Measurements from ENCODE around the gene SLC18A2. TPM values are rescaled to one million over a fixed set of nuclear protein-coding genes. Genes with fewer than 3 reads are reported as not detected.

Gene SLC18A2
- total and polyA plus RNA-seq, 11 donors, result 0.06 to 0.32 (median 0.16) TPM; not detected in 3

DNA sequence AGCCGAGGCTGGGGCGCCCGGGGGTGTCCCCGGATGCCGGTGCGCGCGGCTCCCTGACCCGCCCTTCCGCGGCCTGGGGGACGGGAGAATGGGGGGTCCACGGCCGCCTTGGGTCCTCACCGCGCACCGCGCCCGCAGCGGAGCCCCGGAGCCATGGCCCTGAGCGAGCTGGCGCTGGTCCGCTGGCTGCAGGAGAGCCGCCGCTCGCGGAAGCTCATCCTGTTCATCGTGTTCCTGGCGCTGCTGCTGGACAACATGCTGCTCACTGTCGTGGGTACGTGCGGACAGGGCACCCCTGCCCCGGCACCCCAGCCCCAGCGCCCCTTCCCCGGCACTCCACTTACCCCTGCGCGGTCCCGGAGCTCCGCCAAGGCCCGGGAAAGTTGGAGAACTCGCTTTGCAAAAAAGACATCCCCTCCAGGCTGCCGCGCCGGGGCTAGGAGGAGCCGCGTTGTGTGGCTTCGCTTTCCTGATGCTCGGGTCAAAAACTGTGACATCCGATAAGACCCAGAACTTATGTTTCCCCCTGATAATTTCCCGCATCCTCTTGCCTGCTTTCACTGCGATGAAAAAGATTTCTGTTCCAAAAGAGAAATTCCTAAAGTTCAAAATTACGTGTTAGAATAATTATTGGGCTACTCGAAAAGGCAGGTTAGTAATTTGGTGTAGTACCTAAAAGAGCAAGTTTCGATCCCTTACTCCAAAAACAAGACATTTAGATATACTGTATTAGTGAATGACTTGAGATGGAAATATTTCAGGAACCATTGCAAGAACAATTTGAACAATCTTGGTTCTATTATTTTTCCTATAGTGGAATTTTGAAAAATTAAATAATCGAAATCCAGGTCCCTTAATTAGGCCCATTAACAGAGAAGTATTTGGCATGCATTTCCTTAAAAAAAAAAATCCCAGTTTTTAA, 888 bp downstream of the SLC18A2 start:
- peaks cover 17 to 88% (median 40%) of the 10 kb centered on the region in 9 donors for H3K27me3 ChIP-seq
- intact Hi-C loops (cut with DNase I), result no loop called here
- TF ChIP-seq, protein P1, sequence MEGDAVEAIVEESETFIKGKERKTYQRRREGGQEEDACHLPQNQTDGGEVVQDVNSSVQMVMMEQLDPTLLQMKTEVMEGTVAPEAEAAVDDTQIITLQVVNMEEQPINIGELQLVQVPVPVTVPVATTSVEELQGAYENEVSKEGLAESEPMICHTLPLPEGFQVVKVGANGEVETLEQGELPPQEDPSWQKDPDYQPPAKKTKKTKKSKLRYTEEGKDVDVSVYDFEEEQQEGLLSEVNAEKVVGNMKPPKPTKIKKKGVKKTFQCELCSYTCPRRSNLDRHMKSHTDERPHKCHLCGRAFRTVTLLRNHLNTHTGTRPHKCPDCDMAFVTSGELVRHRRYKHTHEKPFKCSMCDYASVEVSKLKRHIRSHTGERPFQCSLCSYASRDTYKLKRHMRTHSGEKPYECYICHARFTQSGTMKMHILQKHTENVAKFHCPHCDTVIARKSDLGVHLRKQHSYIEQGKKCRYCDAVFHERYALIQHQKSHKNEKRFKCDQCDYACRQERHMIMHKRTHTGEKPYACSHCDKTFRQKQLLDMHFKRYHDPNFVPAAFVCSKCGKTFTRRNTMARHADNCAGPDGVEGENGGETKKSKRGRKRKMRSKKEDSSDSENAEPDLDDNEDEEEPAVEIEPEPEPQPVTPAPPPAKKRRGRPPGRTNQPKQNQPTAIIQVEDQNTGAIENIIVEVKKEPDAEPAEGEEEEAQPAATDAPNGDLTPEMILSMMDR (IDR thresholded peaks at IDR 0.05), result no peak
- TF ChIP-seq POLR2A (IDR thresholded peaks at IDR 0.05), result no peak
- H3K9me3 ChIP-seq, result no peaks in the 10 kb centered on the region
- H3K27ac ChIP-seq, result no peak overlapping the region
- no peak for DNase-seq
- H3K36me3 ChIP-seq, result no peaks in the 10 kb centered on the region
- ATAC-seq, result peak in 1 of 4 donors; percentile 41
- 5 to 11% (median 6%) methylated on average over 25 to 56 of the region's 56 CpGs for WGBS, 4 donors
- peak overlapping the region in 8 of 12 donors; percentile 4 to 35 (median 16) for H3K4me3 ChIP-seq
- H3K4me1 ChIP-seq, result peaks cover 0 to 15% (median 5%) of the 10 kb centered on the region in 12 donors

DNA sequence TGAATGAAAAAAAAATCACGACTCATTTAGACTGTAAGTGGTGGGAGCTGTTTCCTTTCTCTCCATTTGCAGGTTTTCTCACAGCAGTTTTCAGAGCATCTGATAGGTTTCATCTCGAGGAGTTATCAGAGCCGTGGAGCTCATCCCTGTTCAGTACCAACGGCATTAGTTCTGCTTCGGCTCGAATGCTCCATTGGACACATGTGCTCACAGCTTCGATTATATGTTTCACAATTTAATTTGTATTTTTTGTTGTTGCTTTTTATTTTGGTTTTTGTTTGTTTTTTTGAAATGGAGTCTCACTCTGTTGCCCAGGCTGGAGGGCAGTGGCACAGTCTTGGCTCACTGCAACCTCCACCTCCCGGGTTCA, 1.5 kb downstream of the SLC18A2 start:
- Histone ChIP-seq H3K4me3 (no peak overlapping the region), H3K36me3 (no peaks in the 10 kb centered on the region), H3K4me1 (peaks cover 0 to 15% (median 5%) of the 10 kb centered on the region in 12 donors), H3K9me3 (no peaks in the 10 kb centered on the region), H3K27ac (no peak overlapping the region), H3K27me3 (peaks cover 17 to 89% (median 40%) of the 10 kb centered on the region in 9 donors)
- DNase-seq (no peak), ATAC-seq (no peak)
- TF ChIP-seq, protein P1 (IDR thresholded peaks at IDR 0.05), result no peak
- no peak for TF ChIP-seq POLR2A (IDR thresholded peaks at IDR 0.05)
- intact Hi-C loops (cut with DNase I), result no loop called here
- 74 to 81% (median 80%) methylated on average over 8 of the region's 8 CpGs for WGBS, 4 donors

DNA sequence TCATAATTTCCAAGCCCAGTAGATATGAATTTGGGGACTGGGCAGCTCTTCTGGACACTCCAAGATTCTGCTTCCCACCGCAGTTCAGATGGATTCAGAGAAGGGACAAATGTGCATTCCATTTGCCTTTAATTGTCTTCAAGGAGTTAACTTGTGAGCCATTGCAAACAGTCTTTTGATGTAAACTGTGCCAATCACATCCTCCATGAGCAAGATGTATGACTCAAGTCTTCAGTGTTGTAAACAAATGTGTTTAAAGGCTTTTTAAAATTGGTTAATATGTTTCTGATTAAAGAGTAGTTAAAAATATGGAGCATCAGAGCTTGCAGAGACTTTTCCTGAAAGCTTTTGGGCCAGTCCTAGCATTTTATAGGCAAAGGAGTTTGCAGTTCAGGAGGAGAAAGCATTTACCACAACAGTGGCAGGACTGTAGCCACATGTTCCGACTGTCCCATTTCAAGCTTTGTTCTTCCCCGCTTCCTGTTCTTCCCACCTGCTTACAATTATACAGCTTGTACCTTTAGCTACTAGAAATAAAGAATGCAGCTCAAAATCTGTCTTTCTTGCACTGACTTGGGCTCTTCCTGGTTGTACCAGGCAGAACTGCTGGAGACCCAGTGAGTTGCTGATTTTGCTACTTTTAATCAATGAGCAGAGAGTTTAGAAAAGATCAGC, 6.2 kb downstream of the SLC18A2 start:
- Histone ChIP-seq H3K4me1 (no peaks in the 10 kb centered on the region), H3K27me3 (peaks cover 0 to 89% (median 9%) of the 10 kb centered on the region in 9 donors), H3K27ac (no peak overlapping the region), H3K36me3 (no peaks in the 10 kb centered on the region), H3K4me3 (no peak overlapping the region), H3K9me3 (no peaks in the 10 kb centered on the region)
- intact Hi-C loops (cut with DNase I), result no loop called here
- 86 to 91% (median 90%) methylated on average over 3 of the region's 3 CpGs for WGBS, 4 donors
- DNase-seq, result no peak
- TF ChIP-seq, protein P1 (IDR thresholded peaks at IDR 0.05), result no peak
- TF ChIP-seq POLR2A (IDR thresholded peaks at IDR 0.05), result no peak
- ATAC-seq, result no peak
